Natural killer cell (primary cell): ENCODE results near the gene CORO6. TPM values are rescaled to one million over a fixed set of nuclear protein-coding genes. Genes with fewer than 3 reads are reported as not detected.
A peak's percentile ranks its signal among the peaks of the same experiment; 100 is the strongest.

Experiments
- ATAC-seq, 3 donors: fragments of 150-1000 bp in 2 of 3; fragments of 200-7000 bp in 1 of 3; cut with Tn5 transposase; 1 replicate in 1 of 3; 2 replicates in 2 of 3; pipeline ENCODE4 v1.10.0; 2021; ENCODE audit warnings: mild to moderate bottlenecking in 2 of 3, moderate library complexity in 2 of 3
- DNase-seq, 2 donors: peaks; one replicate each; pipeline versions ENCODE4 v3.0.0 to v3.0.0-alpha.2; 2013 to 2021; ENCODE audit warnings: mixed read lengths in 1 of 2
- H3K27ac ChIP-seq: one replicate; pipeline ENCODE4 v1.5.1; 2013; ENCODE audit warnings: mild to moderate bottlenecking, low read length
- H3K27me3 ChIP-seq: one replicate; pipeline ENCODE4 v1.6.1; 2013; ENCODE audit warnings: low read length; ENCODE audit not compliant: control insufficient read depth, insufficient read depth
- H3K36me3 ChIP-seq: one replicate; pipeline ENCODE4 v1.6.1; 2013; ENCODE audit warnings: low read length; ENCODE audit not compliant: control insufficient read depth, insufficient read depth
- H3K4me1 ChIP-seq: one replicate; pipeline ENCODE4 v1.6.1; 2013; ENCODE audit warnings: low read length; ENCODE audit not compliant: control insufficient read depth, insufficient read depth
- H3K4me3 ChIP-seq: one replicate; pipeline ENCODE4 v1.5.1; 2013; ENCODE audit warnings: low read length
- H3K9me3 ChIP-seq: one replicate; pipeline ENCODE4 v1.6.1; 2013; ENCODE audit warnings: low read length; ENCODE audit not compliant: control insufficient read depth, insufficient read depth
- H3K27ac Mint-ChIP-seq, 2 donors: one replicate each; pipeline ENCODE4 v1.8.0; 2022; ENCODE audit warnings: mild to moderate bottlenecking in 2 of 2, mixed read lengths in 2 of 2, moderate library complexity in 1 of 2
- H3K27me3 Mint-ChIP-seq, 2 donors: one replicate each; pipeline ENCODE4 v1.8.0; 2022; ENCODE audit warnings: low read depth in 2 of 2, mixed read lengths in 2 of 2
- H3K36me3 Mint-ChIP-seq: one replicate; pipeline ENCODE4 v1.8.0; 2022; ENCODE audit warnings: mixed read lengths
- H3K4me1 Mint-ChIP-seq, 2 donors: one replicate each; pipeline ENCODE4 v1.8.0; 2022; ENCODE audit warnings: mixed read lengths in 2 of 2
- H3K4me3 Mint-ChIP-seq: one replicate; pipeline ENCODE4 v1.8.0; 2022; ENCODE audit warnings: mild to moderate bottlenecking, moderate library complexity, mixed read lengths
- H3K9me3 Mint-ChIP-seq, 2 donors: one replicate each; pipeline ENCODE4 v1.8.0; 2022; ENCODE audit warnings: mixed read lengths in 2 of 2
- CTCF ChIP-seq: fragments of 200-600 bp; IDR thresholded peaks from one replicate; pipeline ENCODE4 v1.8.0; 2022; ENCODE audit warnings: antibody characterized with exemption
- WGBS: methylation state at CpG from one replicate; pipeline ENCODE4 v1.1.7; 2013; ENCODE audit warnings: missing lambda C conversion rate; ENCODE audit not compliant: insufficient coverage; 5-methylcytosine and 5-hydroxymethylcytosine counted together
- intact Hi-C: fragments of 100-400 bp; cut with micrococcal nuclease; formaldehyde crosslinking; loops from one replicate; pipeline ENCODE4 v1.14.2; 2022
- total RNA-seq, 4 donors: library from RNA; stranded (reverse); fragments of 120-200 nt in 1 of 4; gene quantifications; one replicate each; pipeline versions ENCODE4 v1.2.3 to v1.2.4, GENCODE V29; 2013 to 2022

CORO6 gene
- total RNA-seq, 3 donors from 2014 or later (not counting 1 experiment from before 2014, with no cell fraction given): 2.4 to 18.7 (median 3.9) TPM

DNA sequence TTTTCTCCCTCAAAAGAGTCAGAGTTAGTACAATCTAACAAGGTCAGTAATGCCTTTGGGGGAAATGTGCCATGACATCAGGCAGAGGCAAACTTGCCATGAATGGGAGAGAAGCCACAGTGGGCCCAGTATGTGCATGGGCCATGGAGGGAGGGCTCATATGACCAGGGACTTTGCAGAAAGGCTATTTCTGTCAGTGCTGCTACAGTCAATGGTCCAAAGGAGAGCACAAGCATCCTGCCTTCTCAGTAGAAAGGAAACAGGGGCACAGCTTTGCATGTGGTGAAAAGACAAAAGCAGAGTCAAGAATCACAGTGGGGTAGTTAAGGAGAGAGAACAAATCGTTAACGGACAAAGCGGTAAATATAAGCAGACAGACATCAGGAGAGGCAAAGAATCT is 11.2 kb upstream of the CORO6 start:
- H3K9me3 Mint-ChIP-seq: no peaks in the 10 kb centered on the region
- no peak for DNase-seq
- ATAC-seq: no peak
- no peak overlapping the region for H3K4me3 ChIP-seq
- peaks cover 6% of the 10 kb centered on the region for H3K36me3 Mint-ChIP-seq
- peaks cover 32 to 37% of the 10 kb centered on the region in 2 donors for H3K4me1 Mint-ChIP-seq
- no peak overlapping the region for H3K27ac ChIP-seq
- no peaks in the 10 kb centered on the region for H3K27me3 Mint-ChIP-seq
- H3K27ac Mint-ChIP-seq: peak overlapping the region; percentile 14 to 18
- WGBS: 97% methylated on average over 3 of the region's 3 CpGs
- H3K4me1 ChIP-seq: no peaks in the 10 kb centered on the region
- H3K4me3 Mint-ChIP-seq: no peak overlapping the region
- intact Hi-C loops: no loop called here
- H3K36me3 ChIP-seq: peaks cover 74% of the 10 kb centered on the region
- H3K9me3 ChIP-seq: no peaks in the 10 kb centered on the region
- TF ChIP-seq CTCF: no peak
- no peaks in the 10 kb centered on the region for H3K27me3 ChIP-seq

GRCh38 chr17:29630630-29631193 is 8.0 kb upstream of the CORO6 start:
- DNase-seq (no peak), ATAC-seq (no peak)
- H3K9me3 ChIP-seq: no peaks in the 10 kb centered on the region
- no peaks in the 10 kb centered on the region for H3K27me3 ChIP-seq
- Mint-ChIP-seq H3K4me1 (peaks cover 47 to 49% of the 10 kb centered on the region in 2 donors), H3K4me3 (no peak overlapping the region), H3K27me3 (no peaks in the 10 kb centered on the region), H3K9me3 (no peaks in the 10 kb centered on the region), H3K27ac (peak overlapping the region in 1 of 2 donors; percentile 18), H3K36me3 (peaks cover 10% of the 10 kb centered on the region)
- peaks cover 66% of the 10 kb centered on the region for H3K36me3 ChIP-seq
- WGBS: 95% methylated on average over 5 of the region's 6 CpGs
- TF ChIP-seq CTCF: no peak
- H3K27ac ChIP-seq: no peak overlapping the region
- H3K4me3 ChIP-seq: no peak overlapping the region
- intact Hi-C loops: no loop called here
- no peaks in the 10 kb centered on the region for H3K4me1 ChIP-seq

GRCh38 chr17:29629839-29630238 is 7.1 kb upstream of the CORO6 start:
- peaks cover 49 to 51% of the 10 kb centered on the region in 2 donors for H3K4me1 Mint-ChIP-seq
- H3K36me3 ChIP-seq: peaks cover 61% of the 10 kb centered on the region
- intact Hi-C loops: no loop called here

More at GRCh38 chr17:29629839-29630238, 7.1 kb upstream of the CORO6 start:
- no peaks in the 10 kb centered on the region for H3K4me1 ChIP-seq
- H3K9me3 ChIP-seq: no peaks in the 10 kb centered on the region
- no peak overlapping the region for H3K27ac ChIP-seq
- H3K27me3 Mint-ChIP-seq: no peaks in the 10 kb centered on the region
- H3K4me3 ChIP-seq: no peak overlapping the region
- peak overlapping the region in 1 of 2 donors; percentile 32 for H3K27ac Mint-ChIP-seq
- no peak overlapping the region for H3K4me3 Mint-ChIP-seq
- DNase-seq (no peak), ATAC-seq (no peak)
- 96% methylated on average over 2 of the region's 2 CpGs for WGBS
- H3K9me3 Mint-ChIP-seq: no peaks in the 10 kb centered on the region
- H3K27me3 ChIP-seq: no peaks in the 10 kb centered on the region
- TF ChIP-seq CTCF: no peak
- peaks cover 12% of the 10 kb centered on the region for H3K36me3 Mint-ChIP-seq
